GM18519 (cell line): ENCODE results near the gene ARHGAP42.
"Not testable (repeated sequence)": the region's sequence is repeated elsewhere in the genome, so short reads cannot be mapped to it uniquely, and the experiment has no call there.

Experiments used
- ATAC-seq: cut with Tn5 transposase; IDR thresholded peaks from one replicate; pipeline ENCODE4 v1.9.1; 2021; ENCODE audit warnings: mild to moderate bottlenecking, moderate library complexity; ENCODE audit not compliant: unreplicated experiment, low FRiP score

Gene ARHGAP42

DNA sequence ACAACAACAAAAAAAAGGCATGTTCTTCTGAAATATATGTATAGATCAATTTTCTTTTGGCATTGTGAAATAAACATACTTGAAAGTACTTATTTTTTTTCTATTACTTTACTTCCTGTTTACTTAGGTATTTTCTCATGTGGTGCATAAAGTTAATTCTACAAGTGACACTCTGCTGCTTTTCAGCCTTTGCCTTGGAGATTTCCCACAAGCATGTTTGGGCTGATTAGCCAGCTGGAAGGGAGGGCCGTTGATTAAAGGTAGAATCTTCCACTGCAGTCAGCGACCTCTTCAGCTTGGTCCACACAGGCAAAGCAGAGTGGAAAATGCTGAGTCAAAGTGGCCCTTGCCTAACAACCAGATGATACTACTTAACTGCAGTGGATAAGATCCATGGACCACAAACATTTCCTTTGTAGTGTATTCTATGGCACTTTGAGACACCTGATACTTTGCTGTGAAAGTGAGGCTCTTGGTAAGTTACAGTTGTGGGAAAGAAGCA, 176.0 kb downstream of the ARHGAP42 start:
- peak; percentile 79 for ATAC-seq

DNA sequence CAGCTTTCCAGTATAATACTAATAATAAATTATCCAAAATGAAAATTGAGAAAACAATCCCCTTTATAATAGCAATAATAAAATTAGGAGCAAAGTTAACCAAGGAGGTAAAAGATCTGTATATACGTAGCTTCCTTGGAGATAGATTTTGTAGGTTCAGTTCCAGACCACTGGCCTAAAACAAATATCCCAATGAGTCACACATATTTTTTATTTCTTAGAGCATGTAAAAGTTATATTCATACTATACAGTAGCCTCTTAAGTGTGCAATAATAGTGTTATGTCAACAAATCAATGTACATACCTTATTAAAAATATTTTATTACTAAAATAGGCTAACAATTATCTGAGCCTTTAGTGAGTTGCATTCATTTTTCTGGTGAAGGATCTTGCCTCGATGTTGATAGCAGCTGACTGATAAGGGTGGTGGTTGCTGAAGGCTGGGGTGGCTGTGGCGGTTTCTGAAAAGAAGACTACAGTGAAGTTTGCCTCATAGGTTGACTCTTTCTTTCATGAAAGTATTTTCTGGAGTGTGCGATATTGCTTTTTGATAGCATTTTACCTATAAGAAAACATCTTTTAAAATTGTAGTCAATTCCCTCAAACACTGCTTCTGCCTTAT, 178.5 kb downstream of the ARHGAP42 start:
- ATAC-seq, result no peak

DNA sequence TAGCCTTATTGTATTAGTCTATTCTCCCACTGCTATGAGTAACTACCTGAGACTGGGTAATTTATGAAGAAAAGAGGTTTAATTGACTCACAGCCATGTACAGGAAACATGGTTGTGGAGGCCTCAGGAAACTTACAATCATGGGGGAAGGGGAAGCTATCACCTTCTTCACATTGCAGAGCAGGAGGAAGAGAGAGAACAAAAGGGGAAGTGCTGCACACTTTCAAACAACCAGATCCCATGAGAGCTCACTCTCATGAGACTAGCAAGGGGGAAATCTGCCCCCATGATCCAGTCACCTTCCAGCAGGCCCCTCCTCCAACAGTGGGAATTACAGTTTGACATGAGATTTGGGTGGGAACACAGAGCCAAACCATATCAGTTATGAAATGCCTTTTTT, 179.4 kb downstream of the ARHGAP42 start:
- peak; percentile 43 for ATAC-seq

DNA sequence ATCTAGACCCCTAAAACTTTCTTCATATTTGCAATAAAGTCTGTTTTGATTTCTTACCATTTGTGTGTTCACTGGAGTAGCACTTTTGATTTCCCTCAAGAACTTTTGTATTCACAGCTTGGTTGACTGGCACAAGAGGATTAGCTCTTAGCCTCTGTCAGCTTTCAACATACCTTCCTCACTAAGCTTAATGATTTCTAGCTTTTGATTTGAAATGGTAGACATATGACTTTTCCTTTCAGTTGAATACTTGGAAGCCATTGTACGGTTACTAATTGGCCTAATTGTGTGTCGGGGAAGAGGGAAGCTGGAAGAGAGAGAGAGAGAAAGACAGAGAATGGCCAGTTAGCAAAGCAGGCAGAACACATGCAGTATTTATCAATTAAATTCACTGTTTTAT, 180.5 kb downstream of the ARHGAP42 start:
- no peak for ATAC-seq

DNA sequence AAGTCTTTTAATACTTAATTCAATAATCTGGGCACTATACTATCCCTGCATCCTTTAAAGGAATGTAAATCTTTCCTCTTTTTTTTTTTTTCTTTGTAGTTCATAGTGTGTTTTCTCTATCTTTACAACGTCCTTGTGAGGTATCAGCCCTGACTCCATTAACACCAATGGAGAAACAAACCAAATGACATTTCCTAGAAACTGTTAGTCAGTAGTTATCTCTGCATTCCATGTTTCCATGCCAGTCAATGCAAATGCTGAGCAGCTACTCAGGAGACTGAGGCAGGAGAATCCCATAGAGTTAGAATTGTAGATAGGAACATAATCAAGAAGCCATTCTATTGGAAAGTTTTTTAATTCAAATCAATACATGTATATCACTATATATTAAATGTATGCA, 182.2 kb downstream of the ARHGAP42 start:
- ATAC-seq, result no peak

DNA sequence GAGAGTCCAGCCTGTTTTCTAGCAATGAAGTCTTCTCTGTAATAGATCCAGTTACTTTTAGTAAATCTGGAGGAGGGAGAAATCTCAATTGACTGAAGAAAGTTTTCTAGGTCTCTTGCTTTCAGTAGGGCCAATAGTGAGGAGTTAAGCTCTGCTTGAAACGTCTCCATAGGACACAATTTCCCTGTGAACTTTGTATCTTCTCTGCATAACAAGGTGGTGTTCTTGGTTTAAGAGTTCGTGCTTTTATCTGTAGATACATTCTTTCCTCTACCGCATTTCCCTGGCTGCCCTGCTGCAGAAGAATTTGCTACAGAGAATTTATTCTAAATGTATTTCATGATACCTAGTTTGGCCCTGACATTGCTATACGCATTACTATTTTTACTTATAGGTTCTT, 183.1 kb downstream of the ARHGAP42 start:
- ATAC-seq, result no peak

DNA sequence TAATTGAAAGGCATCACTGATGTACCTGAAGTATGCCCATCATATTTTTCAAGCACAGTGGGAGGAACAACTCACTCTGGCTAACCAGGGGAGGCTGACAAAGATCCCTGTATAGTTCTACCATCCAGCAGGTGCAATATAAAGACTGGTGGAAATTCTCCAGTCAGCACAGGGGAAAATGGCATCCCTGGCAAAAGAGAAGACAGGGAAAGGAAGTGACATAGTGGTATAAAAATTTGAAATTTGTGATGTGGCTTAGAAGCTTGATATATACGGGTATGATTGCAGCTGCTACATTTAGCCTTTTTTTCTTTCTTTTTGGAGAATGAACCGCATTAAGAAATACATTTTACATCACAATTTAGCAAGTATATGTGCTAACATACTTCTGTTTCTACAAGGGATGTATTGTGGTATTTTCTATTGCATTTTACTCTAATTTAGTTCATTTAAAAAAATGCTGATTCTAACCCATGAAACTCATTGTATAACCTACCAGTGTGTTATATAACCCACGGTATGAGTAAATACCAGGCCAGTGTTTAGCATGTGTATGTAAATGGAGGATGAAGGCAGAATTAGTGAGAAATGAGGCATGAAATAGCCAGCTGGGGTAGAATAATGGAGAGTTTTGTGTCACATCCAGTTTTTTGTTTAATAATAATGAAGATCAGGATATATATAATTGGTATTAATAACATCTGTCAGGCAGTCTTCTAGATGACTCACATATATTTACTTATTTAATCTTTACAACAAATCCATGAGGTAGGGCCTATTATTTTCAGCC, 186.1 kb downstream of the ARHGAP42 start:
- ATAC-seq, result no peak

DNA sequence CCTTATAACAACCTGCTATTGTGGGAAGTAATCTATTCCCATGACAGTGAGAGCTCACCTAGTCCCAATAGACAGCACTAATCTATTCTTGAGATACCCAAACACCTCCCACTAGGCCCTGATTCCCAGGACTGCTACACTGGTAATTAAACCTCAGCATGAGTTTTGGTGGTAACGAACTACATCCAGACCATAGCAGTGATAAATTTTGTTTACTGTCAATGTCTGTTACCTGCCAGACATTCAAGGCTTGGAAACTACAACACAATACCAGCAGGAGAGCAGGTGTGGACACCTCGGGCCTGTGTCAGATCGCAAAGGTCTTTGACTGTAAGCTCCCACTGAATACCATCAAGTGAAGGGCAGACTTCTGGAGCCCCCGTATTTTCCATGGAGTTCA, 187.1 kb downstream of the ARHGAP42 start:
- ATAC-seq, result no peak

DNA sequence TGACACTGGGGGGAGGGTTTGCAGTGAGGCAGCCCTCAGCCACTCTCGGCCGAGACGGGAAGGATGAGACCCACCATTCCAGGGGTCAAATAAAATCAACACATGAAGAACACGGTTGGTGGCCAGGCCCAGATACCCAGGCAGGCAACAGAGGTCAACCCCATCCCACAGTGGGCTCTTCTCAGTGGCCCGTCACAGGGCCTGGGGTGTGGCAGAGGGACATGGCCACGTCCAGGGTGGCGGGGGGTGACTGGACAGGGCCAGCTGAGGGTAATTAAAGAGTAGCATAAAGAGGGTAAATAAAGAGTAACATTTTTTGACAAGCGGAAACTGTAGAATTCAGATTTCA, 188.4 kb downstream of the ARHGAP42 start:
- no peak for ATAC-seq

DNA sequence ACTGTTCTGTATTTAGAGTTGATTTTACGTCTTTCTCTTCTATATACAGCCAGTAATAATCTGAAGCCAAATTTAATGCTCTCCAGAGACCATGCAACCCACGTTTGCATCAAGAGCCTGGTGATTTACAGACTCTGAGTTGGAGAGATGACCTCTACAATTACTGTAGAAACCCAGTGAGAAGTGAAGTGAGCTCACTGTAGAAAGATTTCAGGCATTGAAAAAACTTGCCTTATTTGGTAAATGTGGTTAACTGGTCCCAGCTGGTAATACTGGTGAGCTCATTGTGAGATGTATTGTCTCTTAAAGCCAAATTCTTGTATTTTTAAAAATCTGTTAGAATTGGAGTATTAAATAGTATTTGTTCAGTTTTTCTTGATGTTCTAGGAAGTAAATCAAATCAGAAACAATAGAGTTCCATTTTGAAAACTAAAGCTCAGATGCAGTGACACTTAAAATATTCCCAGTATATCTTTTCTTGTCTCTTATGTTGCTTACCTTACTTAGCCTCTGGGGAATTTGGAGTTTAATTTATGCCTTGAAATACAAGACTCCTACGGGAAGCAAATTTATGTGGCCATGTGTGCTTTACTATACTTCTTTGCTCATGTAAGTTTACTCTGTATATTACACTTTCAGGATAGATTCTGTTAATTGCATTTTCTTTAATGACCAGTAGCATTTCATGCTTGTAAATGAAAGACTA, 189.9 kb downstream of the ARHGAP42 start:
- peak; percentile 96 for ATAC-seq

DNA sequence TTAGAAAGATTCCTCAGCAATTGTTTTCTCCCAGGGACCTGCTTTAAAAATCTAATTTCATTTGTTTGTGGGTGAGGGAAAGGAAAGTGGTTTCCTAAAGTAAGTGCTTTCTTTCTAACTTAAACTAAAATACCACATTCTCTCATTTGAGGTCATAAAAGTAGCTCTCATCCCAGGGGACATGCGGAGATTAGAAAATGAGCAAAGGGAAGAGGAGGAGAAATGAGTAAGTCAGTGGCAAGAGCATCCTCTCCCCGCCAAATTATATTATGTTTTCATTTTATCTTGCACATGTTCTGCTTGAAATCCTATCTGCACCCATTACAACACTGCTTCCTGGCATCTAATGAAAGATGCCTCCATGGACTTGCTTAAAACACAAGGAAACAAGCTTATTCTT, 191.4 kb downstream of the ARHGAP42 start:
- no peak for ATAC-seq

DNA sequence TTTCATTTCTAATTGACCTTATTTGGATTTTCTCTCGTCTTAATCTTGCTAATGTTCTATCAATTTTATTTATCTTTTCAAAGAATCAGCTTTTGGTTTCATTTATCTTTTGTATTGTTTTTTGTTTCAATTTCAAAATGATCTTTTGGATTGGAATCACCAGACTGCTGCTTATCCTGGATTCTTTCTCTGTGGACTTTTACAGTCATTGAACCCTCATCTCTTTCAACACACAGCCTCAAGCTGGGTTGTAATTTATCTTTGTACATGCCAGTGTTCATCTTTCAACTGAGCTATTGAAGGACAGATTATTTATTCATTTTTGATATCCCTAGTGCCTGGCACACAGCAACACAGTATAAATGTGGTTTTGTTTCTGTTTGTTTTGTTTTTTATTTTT, 195.9 kb downstream of the ARHGAP42 start:
- no peak for ATAC-seq

DNA sequence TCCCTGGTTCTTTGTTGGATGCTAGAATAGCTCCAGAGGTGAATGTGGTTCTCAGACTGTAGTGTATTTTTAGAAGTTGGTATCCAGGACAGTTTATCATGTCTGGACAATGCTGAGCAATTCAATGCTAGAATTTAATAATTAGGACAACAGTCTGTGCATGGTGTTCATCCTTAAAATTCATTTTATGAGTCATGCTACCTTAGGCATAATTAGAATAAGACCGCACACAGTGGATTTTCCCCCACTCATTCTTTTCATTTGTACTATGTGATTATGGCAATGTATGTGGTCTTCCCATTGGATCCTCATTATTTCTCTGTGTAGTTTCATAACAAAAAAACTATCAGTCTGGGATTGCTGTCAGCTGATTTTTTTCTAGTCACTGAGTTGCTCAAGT, 196.7 kb downstream of the ARHGAP42 start:
- no peak for ATAC-seq

DNA sequence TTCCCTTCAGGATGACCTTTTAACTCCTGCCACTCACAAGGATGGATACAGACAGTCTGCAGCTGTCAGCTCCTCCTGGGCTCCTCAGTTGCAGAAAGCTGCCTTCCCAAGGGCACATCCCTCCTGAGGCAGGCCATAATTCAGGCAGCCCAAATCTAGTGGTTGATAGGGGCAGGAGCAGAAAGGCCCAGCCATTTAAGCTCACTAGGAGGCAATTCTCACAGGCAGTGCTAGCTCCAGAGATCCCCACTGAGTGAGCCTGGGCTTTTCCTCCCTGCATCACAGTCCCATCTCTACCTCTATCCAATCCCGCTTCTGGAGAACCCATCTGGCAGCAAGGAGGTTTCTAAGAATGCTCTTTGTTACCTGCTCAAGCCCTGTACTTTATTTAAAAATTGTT, 200.6 kb downstream of the ARHGAP42 start:
- no peak for ATAC-seq

DNA sequence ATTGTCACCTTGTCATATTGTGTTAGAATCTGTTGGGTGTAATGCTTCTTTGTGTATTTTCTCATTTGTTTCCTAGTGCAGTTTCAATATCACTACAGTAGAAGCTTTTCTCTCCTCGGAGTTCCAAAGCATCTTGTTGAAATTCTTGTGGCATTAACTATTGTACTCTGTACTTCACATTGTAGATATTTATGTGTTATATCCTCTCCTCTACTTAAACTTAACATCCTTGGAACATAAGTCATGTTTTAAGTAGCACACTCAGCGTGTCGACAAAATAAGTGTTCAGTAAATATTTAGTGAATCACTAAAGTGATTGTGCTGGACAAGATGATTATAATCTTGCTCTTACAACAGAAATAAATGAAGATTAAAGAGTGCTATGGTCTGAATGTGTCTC, 201.7 kb downstream of the ARHGAP42 start:
- ATAC-seq, result no peak

DNA sequence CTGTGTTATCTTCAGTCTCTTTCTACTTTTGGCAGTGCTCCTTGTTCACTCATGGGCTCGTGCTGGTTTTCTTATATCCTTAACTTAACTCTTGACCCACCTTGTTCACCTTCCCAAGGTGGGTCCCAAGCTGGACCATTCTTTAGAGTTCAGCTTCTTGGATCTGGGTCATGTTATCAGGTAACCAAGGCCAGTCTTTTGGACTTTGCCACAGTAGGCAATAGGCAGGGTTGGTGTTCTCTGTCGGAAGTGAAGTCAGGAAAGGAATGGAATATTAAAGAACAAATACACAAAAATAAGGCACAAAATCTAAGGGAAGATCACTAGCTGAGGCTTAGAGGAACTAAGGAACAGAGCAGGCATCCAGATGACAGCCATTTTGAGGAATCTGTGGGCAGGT, 202.7 kb downstream of the ARHGAP42 start:
- ATAC-seq, result no peak

DNA sequence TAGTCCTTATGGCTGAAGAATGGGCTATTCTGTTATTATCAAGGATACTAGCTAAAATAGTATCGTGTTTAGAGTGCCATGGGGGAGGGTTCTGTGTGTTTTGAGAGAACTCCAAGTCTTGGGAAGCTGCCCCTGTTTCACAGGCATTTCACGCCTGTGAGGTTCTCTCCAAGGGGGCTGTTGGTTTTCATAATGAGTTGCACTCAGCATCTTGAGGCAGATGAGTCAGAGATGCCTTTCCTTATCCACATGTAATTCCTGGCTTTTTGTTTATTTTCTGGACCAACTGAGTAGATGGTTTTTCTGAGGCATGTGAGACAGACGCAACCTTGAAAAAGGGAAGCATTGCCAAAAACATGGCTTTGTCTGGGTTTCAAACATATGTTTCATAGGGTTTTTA, 203.7 kb downstream of the ARHGAP42 start:
- ATAC-seq, result no peak

DNA sequence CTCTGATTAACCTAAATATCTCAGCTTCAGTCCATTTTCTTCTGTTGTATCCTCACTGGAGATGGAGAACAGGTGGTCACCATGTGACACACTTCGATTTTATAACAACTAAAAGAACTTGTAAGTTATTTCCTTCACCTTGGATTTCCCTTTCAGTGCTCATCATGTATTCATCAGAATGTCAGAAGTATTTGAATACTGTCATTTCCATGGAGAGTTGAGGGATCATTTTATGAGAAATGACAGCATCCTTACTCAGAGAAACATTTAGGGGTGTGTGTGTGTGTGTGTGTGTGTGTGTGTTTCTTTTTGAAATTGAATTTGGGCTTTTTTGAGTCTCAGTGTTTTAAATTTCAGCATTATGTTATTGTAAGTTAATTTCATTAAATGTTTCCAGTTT, 205.8 kb downstream of the ARHGAP42 start:
- no peak for ATAC-seq

DNA sequence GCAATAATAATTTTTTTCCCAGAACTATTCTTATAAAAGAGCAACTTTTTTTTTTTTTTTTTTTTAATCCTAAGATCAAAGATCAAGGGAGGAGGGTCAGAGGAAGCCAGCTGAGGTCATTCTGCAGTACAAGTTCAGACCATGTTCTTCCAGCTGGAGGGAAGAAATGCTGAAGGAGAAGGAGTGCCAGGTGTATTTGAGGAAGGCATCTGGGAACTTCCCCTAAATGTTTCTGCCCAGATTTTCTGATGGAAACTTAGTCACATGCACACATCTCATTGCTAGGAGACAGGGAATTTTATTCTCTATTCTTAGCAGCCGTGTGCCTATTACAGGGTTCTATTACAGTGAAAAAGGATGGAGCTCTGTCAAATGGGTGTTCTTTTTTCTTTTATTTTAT, 208.4 kb downstream of the ARHGAP42 start:
- ATAC-seq, result no peak

DNA sequence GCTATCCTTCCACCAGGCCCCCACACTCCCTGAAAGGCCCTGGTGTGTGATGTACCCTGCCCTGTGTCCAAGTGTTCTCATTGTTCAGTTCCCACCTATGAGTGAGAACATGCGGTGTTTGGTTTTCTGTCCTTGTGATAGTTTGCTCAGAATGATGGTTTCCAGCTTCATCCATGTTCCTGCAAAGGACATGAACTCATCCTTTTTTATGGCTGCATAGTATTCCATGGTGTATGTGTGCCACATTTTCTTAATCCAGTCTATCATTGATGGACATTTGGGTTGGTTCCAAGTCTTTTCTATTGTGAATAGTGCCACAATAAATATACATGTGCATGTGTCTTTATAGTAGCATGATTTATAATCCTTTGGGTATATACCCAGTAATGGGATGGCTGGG, 208.9 kb downstream of the ARHGAP42 start:
- not testable (repeated sequence) for ATAC-seq

DNA sequence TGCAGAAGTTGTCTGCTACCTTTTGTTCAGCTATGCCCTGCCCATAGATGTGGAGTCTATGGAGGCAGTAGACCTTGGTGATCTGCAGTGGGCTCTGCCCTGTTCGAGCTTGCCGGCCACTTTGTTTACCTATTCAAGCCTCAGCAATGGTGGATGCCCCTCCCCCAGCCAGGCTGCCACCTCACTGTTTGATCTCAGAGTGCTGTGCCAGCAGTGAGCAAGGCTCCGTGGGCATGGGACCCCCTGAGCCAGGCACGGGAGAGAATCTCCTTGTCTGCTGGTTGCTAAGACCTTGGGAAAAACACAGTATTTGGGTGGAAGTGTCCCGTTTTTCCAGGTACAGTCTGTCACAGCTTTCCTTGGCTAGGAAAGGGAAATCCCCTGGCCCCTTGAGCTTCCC, 214.4 kb downstream of the ARHGAP42 start:
- ATAC-seq, result not testable (repeated sequence)
